ENCODE results near the gene MX1. TPM values are rescaled to one million over a fixed set of nuclear protein-coding genes. Genes with fewer than 3 reads are reported as not detected.
A peak's percentile ranks its signal among the peaks of the same experiment; 100 is the strongest.

Gene MX1
- total and polyA plus RNA-seq, 2 of the 13 experiments (the other 11 are each of a cell fraction or from before 2014, with no cell fraction given), result 2.6 to 5.8 TPM

DNA sequence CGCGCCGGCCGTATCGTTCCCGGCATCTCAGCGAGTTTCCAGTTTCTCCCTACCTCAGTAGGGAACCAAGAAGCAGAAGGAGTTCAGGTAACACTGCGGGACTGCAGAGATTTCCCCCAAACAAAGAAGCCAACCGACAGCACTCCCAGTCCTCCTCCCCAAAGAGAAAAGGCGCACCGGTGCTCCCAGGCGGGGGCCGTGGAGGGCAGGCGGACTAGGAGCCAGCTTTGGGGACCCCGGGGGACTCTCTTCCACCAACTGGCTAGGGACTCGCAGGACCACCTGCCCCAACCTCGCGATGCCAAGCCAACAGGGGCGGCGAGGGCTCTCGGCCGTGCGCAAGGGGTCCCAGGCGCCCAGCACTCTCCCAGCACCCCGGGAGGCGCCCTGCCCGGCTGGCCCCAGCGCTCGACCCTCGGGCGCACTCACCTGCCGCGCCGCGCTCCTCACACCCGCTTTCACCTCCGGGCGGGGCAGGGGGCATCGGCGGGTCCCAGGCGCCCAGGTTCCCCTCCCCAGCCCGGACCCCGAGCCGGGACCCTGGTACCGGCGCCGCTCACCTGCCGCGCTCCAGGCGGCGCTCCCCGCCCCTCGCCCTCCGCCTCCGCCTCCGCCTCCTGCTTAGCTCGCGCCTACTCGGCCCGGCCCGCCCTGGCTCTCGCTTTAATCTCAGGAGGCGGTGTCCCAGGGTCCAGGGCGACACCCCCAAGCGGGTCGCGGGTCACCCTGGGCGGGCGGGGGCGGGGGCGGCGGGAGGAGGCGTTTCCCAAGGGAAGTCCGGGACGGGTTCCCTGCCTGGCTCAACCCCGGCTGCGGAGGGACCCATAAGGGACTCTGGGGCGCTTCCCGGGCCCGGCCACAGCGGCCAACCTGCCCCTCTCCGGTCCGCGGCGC is 81.7 kb downstream of the MX1 start, which contains the start of gene TMPRSS2:
TSS of gene TMPRSS2 (minus strand) at position 638 of the 894 bp plus-strand sequence. CDS start 10,025 bp downstream, outside the sequence.
- WGBS (ENCODE audit: low lambda C conversion rate), result no CpG with 5 or more reads among the region's 85 CpGs
- BruUV-seq (replicated peaks), result no TSS peak
- POLR2A ChIA-PET, result interaction anchor here (0.9 to 3.8 kb wide), 4 partner anchors 10 to 82 kb away, joined by 3 to 18 read pairs (median 3); partner anchors contain the start of gene MX1
- intact Hi-C loops (cut with micrococcal nuclease; ENCODE audit: unreplicated experiment), result loop anchor here (1.0 kb wide), 1 partner anchor 29 kb away; no protein-coding TSS in a partner anchor
- Histone ChIP-seq H3K4me2 (ENCODE audit: low read depth, low read length) (peak within 1 kb of the TSS; percentile 72), H3K9me3 (ENCODE audit: low read length) (no peaks in the 10 kb centered on the region), H3K4me3 (replicated peaks in 1 of 3; ENCODE audit: insufficient read depth in 1 of 3, low read depth in 2 of 3, low read length in 3 of 3) (peak within 1 kb of the TSS; percentile 52 to 67 (median 58); a peak in 5 of 6 replicates), H3K27me3 (ENCODE audit: control insufficient read depth in 1 of 2, insufficient read depth in 2 of 2, low read length in 2 of 2) (peaks cover 2 to 31% of the 10 kb centered on the region in 2 experiments; a peak in 4 of 5 replicates), H4K20me1 (ENCODE audit: insufficient read depth, low read length) (no peaks in the 10 kb centered on the region), H3K27ac (ENCODE audit: extremely low read length, insufficient read depth, low read length) (no peak within 1 kb of the TSS), H3K4me1 (ENCODE audit: insufficient read depth, low read length) (peaks cover 39% of the 10 kb centered on the region), H3K79me2 (ENCODE audit: insufficient read depth, low read length) (no peaks in the 10 kb centered on the region), H3K36me3 (replicated peaks in 1 of 2; ENCODE audit: control insufficient read depth in 1 of 2, insufficient read depth in 2 of 2, low read length in 2 of 2) (no peaks in the 10 kb centered on the region), H2AFZ (ENCODE audit: low read length) (no peak within 1 kb of the TSS), H3K9ac (ENCODE audit: insufficient read depth, low read depth, low read length) (no peak within 1 kb of the TSS)
- FAIRE-seq (no peak), DNase-seq (ENCODE audit: low spot score) (no peak), ATAC-seq (peak; percentile 73)
- TF ChIP-seq ZNF263 (CRISPR knock-in tag; IDR thresholded peaks at IDR 0.05) (peak; percentile 56; the same call in 1 of the 2 replicates), TBP (CRISPR knock-in tag; IDR thresholded peaks at IDR 0.05) (no peak), ZNF777 (CRISPR knock-in tag; IDR thresholded peaks at IDR 0.05) (peak; percentile 36; the same call in 1 of the 2 replicates), CHCHD3 (CRISPR knock-in tag; IDR thresholded peaks at IDR 0.05) (0 out of 2 replicates have a peak, but pooled peaks have one; percentile 28), YEATS2 (CRISPR knock-in tag; IDR thresholded peaks at IDR 0.05; ENCODE audit: borderline replicate concordance) (no peak), MEIS1 (CRISPR knock-in tag; IDR thresholded peaks at IDR 0.05; ENCODE audit: borderline replicate concordance) (0 out of 2 replicates have a peak, but pooled peaks have one; percentile 32), MAZ (IDR thresholded peaks at IDR 0.05; ENCODE audit: borderline replicate concordance, low read depth, low read length) (no peak), MAZ (CRISPR knock-in tag; IDR thresholded peaks at IDR 0.05; ENCODE audit: low read depth) (no peak), BCL6 (CRISPR knock-in tag; IDR thresholded peaks at IDR 0.05) (0 out of 2 replicates have a peak, but pooled peaks have one; percentile 13), SMC3 (IDR thresholded peaks at IDR 0.05; ENCODE audit: low read length) (no peak), EZH2 (conservative IDR thresholded peaks at IDR 0.05; ENCODE audit: low read depth, low read length) (peak; percentile 71; the same call in 1 of the 2 replicates)
- TF ChIP-seq, protein P1, sequence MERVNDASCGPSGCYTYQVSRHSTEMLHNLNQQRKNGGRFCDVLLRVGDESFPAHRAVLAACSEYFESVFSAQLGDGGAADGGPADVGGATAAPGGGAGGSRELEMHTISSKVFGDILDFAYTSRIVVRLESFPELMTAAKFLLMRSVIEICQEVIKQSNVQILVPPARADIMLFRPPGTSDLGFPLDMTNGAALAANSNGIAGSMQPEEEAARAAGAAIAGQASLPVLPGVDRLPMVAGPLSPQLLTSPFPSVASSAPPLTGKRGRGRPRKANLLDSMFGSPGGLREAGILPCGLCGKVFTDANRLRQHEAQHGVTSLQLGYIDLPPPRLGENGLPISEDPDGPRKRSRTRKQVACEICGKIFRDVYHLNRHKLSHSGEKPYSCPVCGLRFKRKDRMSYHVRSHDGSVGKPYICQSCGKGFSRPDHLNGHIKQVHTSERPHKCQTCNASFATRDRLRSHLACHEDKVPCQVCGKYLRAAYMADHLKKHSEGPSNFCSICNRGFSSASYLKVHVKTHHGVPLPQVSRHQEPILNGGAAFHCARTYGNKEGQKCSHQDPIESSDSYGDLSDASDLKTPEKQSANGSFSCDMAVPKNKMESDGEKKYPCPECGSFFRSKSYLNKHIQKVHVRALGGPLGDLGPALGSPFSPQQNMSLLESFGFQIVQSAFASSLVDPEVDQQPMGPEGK (CRISPR knock-in tag; IDR thresholded peaks at IDR 0.05), result 0 out of 2 replicates have a peak, but pooled peaks have one; percentile 6
- TF ChIP-seq, protein P2, sequence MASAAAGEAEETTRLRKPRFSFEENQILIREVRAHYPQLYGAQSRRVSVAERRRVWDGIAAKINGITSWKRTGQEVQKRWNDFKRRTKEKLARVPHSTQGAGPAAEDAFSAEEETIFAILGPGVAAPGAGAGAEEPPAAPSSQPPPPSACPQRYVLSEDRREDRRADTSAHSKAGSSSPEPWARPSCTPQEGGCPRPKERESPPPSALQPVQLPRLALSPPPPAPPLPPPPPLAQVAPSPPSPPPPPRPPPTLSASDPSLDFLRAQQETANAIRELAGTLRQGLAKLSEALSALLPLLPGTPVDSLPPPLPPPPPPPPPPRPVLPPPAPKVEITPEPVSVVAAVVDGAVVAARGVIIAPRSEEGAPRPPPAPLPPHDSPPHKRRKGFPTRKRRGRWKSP (CRISPR knock-in tag; IDR thresholded peaks at IDR 0.05), result 0 out of 2 replicates have a peak, but pooled peaks have one; percentile 16
- TF ChIP-seq, protein P3, sequence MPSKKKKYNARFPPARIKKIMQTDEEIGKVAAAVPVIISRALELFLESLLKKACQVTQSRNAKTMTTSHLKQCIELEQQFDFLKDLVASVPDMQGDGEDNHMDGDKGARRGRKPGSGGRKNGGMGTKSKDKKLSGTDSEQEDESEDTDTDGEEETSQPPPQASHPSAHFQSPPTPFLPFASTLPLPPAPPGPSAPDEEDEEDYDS (CRISPR knock-in tag; IDR thresholded peaks at IDR 0.05), result no peak
- TF ChIP-seq, protein P4, sequence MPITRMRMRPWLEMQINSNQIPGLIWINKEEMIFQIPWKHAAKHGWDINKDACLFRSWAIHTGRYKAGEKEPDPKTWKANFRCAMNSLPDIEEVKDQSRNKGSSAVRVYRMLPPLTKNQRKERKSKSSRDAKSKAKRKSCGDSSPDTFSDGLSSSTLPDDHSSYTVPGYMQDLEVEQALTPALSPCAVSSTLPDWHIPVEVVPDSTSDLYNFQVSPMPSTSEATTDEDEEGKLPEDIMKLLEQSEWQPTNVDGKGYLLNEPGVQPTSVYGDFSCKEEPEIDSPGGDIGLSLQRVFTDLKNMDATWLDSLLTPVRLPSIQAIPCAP (CRISPR knock-in tag; IDR thresholded peaks at IDR 0.05; ENCODE audit: low read depth), result no peak
- CTCF ChIA-PET (ENCODE audit: low intra/inter-chr PET ratio, low total read pairs), result no interaction called here
- in situ Hi-C loops (cut with HindIII; ENCODE audit: extremely low pct_ligation_motif_present, low pct_unique_long_range_greater_than_20kb), result no loop called here

Data from HepG2 (cell line).